ENCODE data around the gene ARHGAP23.
"Not testable (repeated sequence)": the region's sequence is repeated elsewhere in the genome, so short reads cannot be mapped to it uniquely, and the experiment has no call there.

DNA sequence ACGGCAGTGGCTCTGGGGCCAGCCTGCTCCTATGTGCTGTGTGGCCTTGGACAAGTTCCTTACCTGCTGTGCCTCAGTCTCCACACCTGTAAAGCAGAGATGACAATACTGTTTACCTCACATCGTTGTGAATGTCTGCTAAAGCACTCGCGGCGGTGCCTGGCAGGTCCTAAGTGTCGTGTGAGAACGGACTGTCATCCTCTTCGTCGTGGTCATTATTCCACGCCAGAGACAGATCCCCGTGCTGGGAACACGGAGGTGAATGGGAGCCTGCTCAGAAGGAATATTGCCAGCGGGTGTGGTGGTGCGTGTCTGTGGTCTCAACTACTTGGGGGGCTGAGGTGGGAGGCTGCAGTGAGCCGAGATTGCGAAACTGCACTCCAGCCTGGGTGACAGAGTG is 65.9 kb downstream of the ARHGAP23 start:
- TF ChIP-seq, protein P1, sequence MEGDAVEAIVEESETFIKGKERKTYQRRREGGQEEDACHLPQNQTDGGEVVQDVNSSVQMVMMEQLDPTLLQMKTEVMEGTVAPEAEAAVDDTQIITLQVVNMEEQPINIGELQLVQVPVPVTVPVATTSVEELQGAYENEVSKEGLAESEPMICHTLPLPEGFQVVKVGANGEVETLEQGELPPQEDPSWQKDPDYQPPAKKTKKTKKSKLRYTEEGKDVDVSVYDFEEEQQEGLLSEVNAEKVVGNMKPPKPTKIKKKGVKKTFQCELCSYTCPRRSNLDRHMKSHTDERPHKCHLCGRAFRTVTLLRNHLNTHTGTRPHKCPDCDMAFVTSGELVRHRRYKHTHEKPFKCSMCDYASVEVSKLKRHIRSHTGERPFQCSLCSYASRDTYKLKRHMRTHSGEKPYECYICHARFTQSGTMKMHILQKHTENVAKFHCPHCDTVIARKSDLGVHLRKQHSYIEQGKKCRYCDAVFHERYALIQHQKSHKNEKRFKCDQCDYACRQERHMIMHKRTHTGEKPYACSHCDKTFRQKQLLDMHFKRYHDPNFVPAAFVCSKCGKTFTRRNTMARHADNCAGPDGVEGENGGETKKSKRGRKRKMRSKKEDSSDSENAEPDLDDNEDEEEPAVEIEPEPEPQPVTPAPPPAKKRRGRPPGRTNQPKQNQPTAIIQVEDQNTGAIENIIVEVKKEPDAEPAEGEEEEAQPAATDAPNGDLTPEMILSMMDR (IDR thresholded peaks at IDR 0.05 in 8 of 11, conservative IDR thresholded peaks at IDR 0.05 in 3 of 11), result not testable (repeated sequence)
- TF ChIP-seq POLR2A (IDR thresholded peaks at IDR 0.05), result not testable (repeated sequence)
